Measurements from ENCODE around the gene GOLGA6L10. TPM values are rescaled to one million over a fixed set of nuclear protein-coding genes. Genes with fewer than 3 reads are reported as not detected.
"Not testable (repeated sequence)": the region's sequence is repeated elsewhere in the genome, so short reads cannot be mapped to it uniquely, and the experiment has no call there.

GOLGA6L10 gene
- total RNA-seq, 1 experiment from 2014 or later = 1.2 TPM

DNA sequence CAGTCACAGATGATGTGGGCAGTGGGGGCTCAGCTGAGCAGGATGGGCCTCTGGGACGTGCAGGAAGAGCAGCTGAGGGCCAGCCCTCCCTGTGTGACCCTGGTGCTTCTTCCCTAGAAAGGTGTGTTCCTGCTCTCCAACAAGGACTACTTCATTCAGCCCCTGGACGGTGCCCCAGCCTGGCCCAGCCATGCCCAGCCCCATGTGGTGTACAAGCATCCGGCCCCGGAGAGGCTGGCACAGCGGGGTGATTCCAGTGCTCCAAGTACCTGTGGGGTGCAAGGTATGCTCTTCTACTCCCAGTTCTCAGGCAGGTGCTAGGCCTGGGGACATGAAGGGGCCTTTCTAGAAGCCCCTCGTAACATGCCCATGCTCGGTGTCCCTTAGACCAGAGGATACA, 48.4 kb downstream of the GOLGA6L10 start:
- ChIA-PET POLR2A (no interaction called here), CTCF (no interaction called here), RAD21 (ENCODE audit: low non-redundant PET in 1 of 2, low total read pairs in 2 of 2, uncharacterized antibody in 2 of 2, unreplicated experiment in 2 of 2) (no interaction called here)
- Histone ChIP-seq H3K4me3 (replicated peaks in 1 of 2; ENCODE audit: low read depth in 1 of 2, low read length in 2 of 2) (no peak overlapping the region), H3K9me2 (ENCODE audit: insufficient read depth) (no peaks in the 10 kb centered on the region), H4K20me1 (ENCODE audit: insufficient read depth) (no peaks in the 10 kb centered on the region), H3K9ac (ENCODE audit: low read length) (no peak overlapping the region), H2AFZ (ENCODE audit: low read depth, low read length, poor library complexity, severe bottlenecking) (no peak overlapping the region), H3K9me3 (ENCODE audit: control insufficient read depth in 1 of 2, insufficient read depth in 1 of 2, low read depth in 1 of 2, low read length in 2 of 2) (no peaks in the 10 kb centered on the region), H3K36me3 (ENCODE audit: control insufficient read depth in 1 of 2, insufficient read depth in 2 of 2, low read length in 2 of 2) (no peaks in the 10 kb centered on the region), H3K79me2 (ENCODE audit: insufficient read depth, low read length) (no peaks in the 10 kb centered on the region), H3K27me3 (ENCODE audit: insufficient read depth, low read length) (no peaks in the 10 kb centered on the region), H3K4me1 (ENCODE audit: control insufficient read depth in 1 of 2, insufficient read depth in 2 of 2, low read length in 2 of 2) (no peaks in the 10 kb centered on the region), H3K27ac (ENCODE audit: low read depth, low read length) (no peak overlapping the region), H3K4me2 (ENCODE audit: low read length) (no peak overlapping the region)
- DNase-seq (ENCODE audit: low read depth, low spot score) = no peak
- ATAC-seq = no peak
- intact Hi-C loops (cut with micrococcal nuclease) = no loop called here
- TF ChIP-seq CBX3 (IDR thresholded peaks at IDR 0.05; ENCODE audit: low read depth) (no peak), SIN3A (IDR thresholded peaks at IDR 0.05; ENCODE audit: low read depth) (no peak), JUND (IDR thresholded peaks at IDR 0.05) (no peak), ZNF274 (IDR thresholded peaks at IDR 0.05; ENCODE audit: low read depth, low read length) (no peak), EGR1 (IDR thresholded peaks at IDR 0.05; ENCODE audit: low read depth) (no peak), SP1 (IDR thresholded peaks at IDR 0.05; ENCODE audit: low read depth) (no peak)
- TF ChIP-seq, protein P1, sequence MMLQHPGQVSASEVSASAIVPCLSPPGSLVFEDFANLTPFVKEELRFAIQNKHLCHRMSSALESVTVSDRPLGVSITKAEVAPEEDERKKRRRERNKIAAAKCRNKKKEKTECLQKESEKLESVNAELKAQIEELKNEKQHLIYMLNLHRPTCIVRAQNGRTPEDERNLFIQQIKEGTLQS (IDR thresholded peaks at IDR 0.05) = no peak
- TF ChIP-seq, protein P2, sequence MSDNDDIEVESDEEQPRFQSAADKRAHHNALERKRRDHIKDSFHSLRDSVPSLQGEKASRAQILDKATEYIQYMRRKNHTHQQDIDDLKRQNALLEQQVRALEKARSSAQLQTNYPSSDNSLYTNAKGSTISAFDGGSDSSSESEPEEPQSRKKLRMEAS (IDR thresholded peaks at IDR 0.05) = no peak
- no TSS peak for BruUV-seq (replicated peaks)

DNA sequence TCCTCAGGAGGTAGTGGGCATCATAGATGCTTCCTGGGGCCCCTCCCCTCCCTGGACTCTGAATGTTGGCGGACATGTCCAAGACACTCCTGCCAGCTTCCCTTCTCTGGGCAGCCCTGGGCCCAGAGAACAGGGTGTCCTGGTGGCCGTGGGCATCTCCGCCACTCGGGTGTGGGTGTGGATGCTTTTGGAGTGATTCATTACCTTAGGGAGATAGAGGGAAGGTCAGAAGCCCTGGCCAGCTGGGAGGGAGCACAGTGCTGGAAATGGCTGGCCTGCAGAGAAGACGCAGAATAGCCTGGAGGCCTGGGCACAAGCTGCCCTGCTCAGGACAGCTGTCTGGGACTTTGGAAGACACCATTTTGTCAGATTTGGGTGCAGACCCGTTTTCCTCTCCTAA, 48.9 kb downstream of the GOLGA6L10 start:
- H3K27ac ChIP-seq (ENCODE audit: low read depth, low read length) = not testable (repeated sequence)

DNA sequence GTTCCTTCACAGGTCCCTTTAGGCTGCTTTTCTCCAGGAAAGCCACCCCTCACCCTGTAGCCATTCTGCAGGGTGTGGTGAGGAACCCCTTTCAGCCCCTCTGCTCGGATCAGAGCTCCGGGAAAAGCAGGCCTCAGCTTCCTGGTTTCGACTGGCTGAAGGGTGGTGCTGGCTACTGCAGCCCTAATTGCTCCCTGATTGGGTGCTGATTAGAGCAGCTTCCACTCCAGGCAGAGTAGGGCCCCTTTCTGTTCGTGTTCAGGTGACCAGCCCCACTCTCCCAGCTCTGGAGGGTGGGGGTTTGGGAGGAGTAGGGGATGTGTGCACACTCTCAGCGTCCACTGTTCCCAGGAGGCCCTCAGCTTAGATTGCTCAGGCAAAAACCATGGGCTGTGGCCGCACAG, 49.8 kb downstream of the GOLGA6L10 start:
- H3K79me2 ChIP-seq (ENCODE audit: insufficient read depth, low read length); H3K4me2 ChIP-seq (ENCODE audit: low read length); H4K20me1 ChIP-seq (ENCODE audit: insufficient read depth); H3K4me3 ChIP-seq (replicated peaks in 1 of 2; ENCODE audit: low read depth in 1 of 2, low read length in 2 of 2); BruUV-seq (replicated peaks); H3K36me3 ChIP-seq (ENCODE audit: control insufficient read depth in 1 of 2, insufficient read depth in 2 of 2, low read length in 2 of 2); H2AFZ ChIP-seq (ENCODE audit: low read depth, low read length, poor library complexity, severe bottlenecking); H3K9me3 ChIP-seq (ENCODE audit: control insufficient read depth in 1 of 2, insufficient read depth in 1 of 2, low read depth in 1 of 2, low read length in 2 of 2); H3K27me3 ChIP-seq (ENCODE audit: insufficient read depth, low read length); H3K9me2 ChIP-seq (ENCODE audit: insufficient read depth); intact Hi-C loops (cut with micrococcal nuclease); POLR2A ChIA-PET; ATAC-seq; RAD21 ChIA-PET (ENCODE audit: low non-redundant PET in 1 of 2, low total read pairs in 2 of 2, uncharacterized antibody in 2 of 2, unreplicated experiment in 2 of 2); H3K27ac ChIP-seq (ENCODE audit: low read depth, low read length); DNase-seq (ENCODE audit: low read depth, low spot score); H3K4me1 ChIP-seq (ENCODE audit: control insufficient read depth in 1 of 2, insufficient read depth in 2 of 2, low read length in 2 of 2); H3K9ac ChIP-seq (ENCODE audit: low read length): not testable (repeated sequence)
- CTCF ChIA-PET = interaction anchor here (0.6 kb wide), 1 partner anchor 15 kb away, joined by 3 read pairs; no protein-coding TSS in a partner anchor

More for the DNA sequence above, 48.9 kb downstream of the GOLGA6L10 start:
- intact Hi-C loops (cut with micrococcal nuclease); H3K9ac ChIP-seq (ENCODE audit: low read length); POLR2A ChIA-PET; RAD21 ChIA-PET (ENCODE audit: low non-redundant PET in 1 of 2, low total read pairs in 2 of 2, uncharacterized antibody in 2 of 2, unreplicated experiment in 2 of 2); H3K36me3 ChIP-seq (ENCODE audit: control insufficient read depth in 1 of 2, insufficient read depth in 2 of 2, low read length in 2 of 2); CTCF ChIA-PET; H3K27me3 ChIP-seq (ENCODE audit: insufficient read depth, low read length); H3K79me2 ChIP-seq (ENCODE audit: insufficient read depth, low read length); H3K9me3 ChIP-seq (ENCODE audit: control insufficient read depth in 1 of 2, insufficient read depth in 1 of 2, low read depth in 1 of 2, low read length in 2 of 2); BruUV-seq (replicated peaks); H3K4me3 ChIP-seq (replicated peaks in 1 of 2; ENCODE audit: low read depth in 1 of 2, low read length in 2 of 2); H4K20me1 ChIP-seq (ENCODE audit: insufficient read depth); H3K4me1 ChIP-seq (ENCODE audit: control insufficient read depth in 1 of 2, insufficient read depth in 2 of 2, low read length in 2 of 2); H3K9me2 ChIP-seq (ENCODE audit: insufficient read depth); DNase-seq (ENCODE audit: low read depth, low spot score); H2AFZ ChIP-seq (ENCODE audit: low read depth, low read length, poor library complexity, severe bottlenecking); H3K4me2 ChIP-seq (ENCODE audit: low read length): not testable (repeated sequence)
- ATAC-seq = 0 out of 2 replicates have a peak, but pooled peaks have one; percentile 31

Data from HCT116 (cell line).